Measurements from ENCODE around the gene GPRIN2.

GPRIN2 gene

DNA sequence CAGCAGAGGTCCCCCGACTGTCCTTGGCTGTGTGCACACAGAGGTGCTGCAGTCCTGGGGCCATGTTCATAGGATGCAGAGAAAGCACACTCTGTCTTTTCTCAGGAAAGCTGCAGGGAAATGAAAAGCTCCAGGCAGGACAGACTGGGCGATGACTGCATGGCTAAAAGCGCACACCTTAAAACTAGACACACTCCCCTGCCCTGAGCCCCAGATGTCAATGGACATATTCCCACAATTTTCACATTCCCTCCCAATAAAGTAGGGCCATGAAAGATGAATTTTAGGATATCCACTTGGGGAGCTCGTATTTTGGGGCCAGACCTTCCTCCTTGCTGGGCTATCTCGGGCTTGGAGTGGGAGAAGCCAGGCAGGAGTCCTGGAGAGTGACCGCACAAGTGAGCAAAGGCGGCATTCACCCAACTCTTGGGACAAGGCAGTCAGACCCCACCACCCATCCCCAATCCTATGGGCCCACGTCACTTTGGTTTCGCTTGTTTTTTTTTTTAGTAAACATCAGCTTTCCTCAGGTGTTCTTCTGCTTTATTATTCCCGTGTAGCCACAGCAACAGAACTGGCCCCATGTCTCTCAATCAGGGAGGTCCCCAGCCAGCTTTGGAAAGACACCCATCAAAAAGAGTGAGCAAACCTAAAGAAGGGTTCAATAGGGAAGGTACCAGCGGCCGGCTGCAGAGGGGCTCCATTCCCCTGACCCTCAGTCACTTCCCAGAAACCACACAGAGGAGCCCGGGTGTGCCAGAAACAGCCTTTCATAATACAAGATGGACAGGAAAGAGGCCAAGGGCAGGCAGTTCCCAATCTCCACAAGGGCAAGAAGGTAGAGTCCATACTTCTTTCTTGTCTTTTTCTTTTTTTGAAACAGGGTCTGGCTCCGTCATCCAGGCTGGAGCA lies 12.7 kb downstream of the GPRIN2 start:
- no peaks in the 10 kb centered on the region for H3K79me2 ChIP-seq (ENCODE audit: insufficient read depth, low read length)
- H3K27me3 ChIP-seq (ENCODE audit: low read length), result no peaks in the 10 kb centered on the region
- H4K20me1 ChIP-seq (ENCODE audit: low read depth, low read length), result no peaks in the 10 kb centered on the region
- H3K9me3 ChIP-seq (ENCODE audit: insufficient read depth, low read length), result no peaks in the 10 kb centered on the region
- no peaks in the 10 kb centered on the region for H3K9me2 ChIP-seq (replicated peaks; ENCODE audit: insufficient read depth, low read length)
- no peak overlapping the region for H3K4me3 ChIP-seq (ENCODE audit: insufficient read depth, low read length, poor library complexity, severe bottlenecking)
- TF ChIP-seq, protein P1, sequence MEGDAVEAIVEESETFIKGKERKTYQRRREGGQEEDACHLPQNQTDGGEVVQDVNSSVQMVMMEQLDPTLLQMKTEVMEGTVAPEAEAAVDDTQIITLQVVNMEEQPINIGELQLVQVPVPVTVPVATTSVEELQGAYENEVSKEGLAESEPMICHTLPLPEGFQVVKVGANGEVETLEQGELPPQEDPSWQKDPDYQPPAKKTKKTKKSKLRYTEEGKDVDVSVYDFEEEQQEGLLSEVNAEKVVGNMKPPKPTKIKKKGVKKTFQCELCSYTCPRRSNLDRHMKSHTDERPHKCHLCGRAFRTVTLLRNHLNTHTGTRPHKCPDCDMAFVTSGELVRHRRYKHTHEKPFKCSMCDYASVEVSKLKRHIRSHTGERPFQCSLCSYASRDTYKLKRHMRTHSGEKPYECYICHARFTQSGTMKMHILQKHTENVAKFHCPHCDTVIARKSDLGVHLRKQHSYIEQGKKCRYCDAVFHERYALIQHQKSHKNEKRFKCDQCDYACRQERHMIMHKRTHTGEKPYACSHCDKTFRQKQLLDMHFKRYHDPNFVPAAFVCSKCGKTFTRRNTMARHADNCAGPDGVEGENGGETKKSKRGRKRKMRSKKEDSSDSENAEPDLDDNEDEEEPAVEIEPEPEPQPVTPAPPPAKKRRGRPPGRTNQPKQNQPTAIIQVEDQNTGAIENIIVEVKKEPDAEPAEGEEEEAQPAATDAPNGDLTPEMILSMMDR (IDR thresholded peaks at IDR 0.05; ENCODE audit: insufficient read depth, low read length, poor library complexity, severe bottlenecking), result no peak
- no peak for TF ChIP-seq EZH2phosphoT487 (conservative IDR thresholded peaks at IDR 0.05; ENCODE audit: low read length)
- H3K27ac ChIP-seq (ENCODE audit: low read depth, low read length), result no peak overlapping the region
- H2AFZ ChIP-seq (ENCODE audit: low read depth, low read length, severe bottlenecking), result no peak overlapping the region
- no peaks in the 10 kb centered on the region for H3K36me3 ChIP-seq (ENCODE audit: low read length)
- H3K9ac ChIP-seq (ENCODE audit: low read length), result no peak overlapping the region
- H3F3A ChIP-seq (ENCODE audit: insufficient read depth), result no peaks in the 10 kb centered on the region
- H3K4me2 ChIP-seq (ENCODE audit: low read depth, low read length, poor library complexity, severe bottlenecking), result no peak overlapping the region

DNA sequence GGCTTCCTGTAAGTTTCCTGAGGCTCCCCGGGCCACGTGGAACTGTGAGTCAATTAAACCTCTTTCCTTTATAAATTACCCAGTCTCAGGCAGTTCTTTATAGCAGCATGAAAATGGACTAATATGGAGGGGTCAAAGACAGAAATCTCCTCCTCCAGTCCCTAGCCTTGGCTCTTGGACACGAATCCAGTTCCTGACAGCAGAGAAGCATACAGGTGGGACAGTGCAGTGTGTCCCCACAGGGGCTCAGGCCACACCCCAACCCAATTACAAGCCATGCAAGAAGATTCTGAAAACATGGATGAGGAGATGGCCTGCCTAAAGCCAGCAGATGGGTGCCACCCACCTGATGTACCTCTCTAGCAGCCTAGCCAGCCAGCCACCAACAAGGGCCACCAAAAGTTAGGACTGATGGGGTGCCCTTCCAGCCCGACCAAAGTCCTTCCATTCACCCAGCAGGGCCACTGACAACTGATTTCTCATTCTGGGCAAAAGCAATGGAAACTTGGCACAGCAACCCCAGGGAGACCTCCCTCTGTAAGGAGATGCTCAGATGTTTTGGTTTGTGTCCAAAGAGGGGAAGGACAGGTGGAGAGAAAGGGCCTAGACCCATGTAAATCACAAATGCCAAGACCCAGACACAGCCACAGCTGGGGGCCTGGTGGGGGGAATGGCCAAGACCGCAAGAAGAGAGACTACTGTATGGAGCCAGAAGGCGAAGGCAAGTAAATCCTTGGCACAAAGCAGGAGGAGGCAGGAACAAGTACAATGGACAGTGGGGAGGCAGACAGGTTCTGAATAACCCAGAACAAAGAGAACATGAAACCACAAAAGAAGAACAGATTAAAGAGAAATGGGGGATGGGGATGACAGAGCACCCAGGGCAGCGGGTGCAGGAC lies 13.6 kb downstream of the GPRIN2 start:
- TF ChIP-seq, protein P1 (IDR thresholded peaks at IDR 0.05; ENCODE audit: insufficient read depth, low read length, poor library complexity, severe bottlenecking), result no peak
- TF ChIP-seq EZH2phosphoT487 (conservative IDR thresholded peaks at IDR 0.05; ENCODE audit: low read length), result no peak
- no peaks in the 10 kb centered on the region for H3K9me2 ChIP-seq (replicated peaks; ENCODE audit: insufficient read depth, low read length)
- no peaks in the 10 kb centered on the region for H3K79me2 ChIP-seq (ENCODE audit: insufficient read depth, low read length)
- no peaks in the 10 kb centered on the region for H4K20me1 ChIP-seq (ENCODE audit: low read depth, low read length)
- H3K9ac ChIP-seq (ENCODE audit: low read length), result no peak overlapping the region
- H3F3A ChIP-seq (ENCODE audit: insufficient read depth), result no peaks in the 10 kb centered on the region
- H3K9me3 ChIP-seq (ENCODE audit: insufficient read depth, low read length), result no peaks in the 10 kb centered on the region
- no peak overlapping the region for H2AFZ ChIP-seq (ENCODE audit: low read depth, low read length, severe bottlenecking)
- H3K27me3 ChIP-seq (ENCODE audit: low read length), result 0 out of 2 replicates have a peak, but pooled peaks cover 3% of the 10 kb centered on the region
- no peak overlapping the region for H3K27ac ChIP-seq (ENCODE audit: low read depth, low read length)
- no peaks in the 10 kb centered on the region for H3K36me3 ChIP-seq (ENCODE audit: low read length)
- H3K4me2 ChIP-seq (ENCODE audit: low read depth, low read length, poor library complexity, severe bottlenecking), result no peak overlapping the region
- no peak overlapping the region for H3K4me3 ChIP-seq (ENCODE audit: insufficient read depth, low read length, poor library complexity, severe bottlenecking)

DNA sequence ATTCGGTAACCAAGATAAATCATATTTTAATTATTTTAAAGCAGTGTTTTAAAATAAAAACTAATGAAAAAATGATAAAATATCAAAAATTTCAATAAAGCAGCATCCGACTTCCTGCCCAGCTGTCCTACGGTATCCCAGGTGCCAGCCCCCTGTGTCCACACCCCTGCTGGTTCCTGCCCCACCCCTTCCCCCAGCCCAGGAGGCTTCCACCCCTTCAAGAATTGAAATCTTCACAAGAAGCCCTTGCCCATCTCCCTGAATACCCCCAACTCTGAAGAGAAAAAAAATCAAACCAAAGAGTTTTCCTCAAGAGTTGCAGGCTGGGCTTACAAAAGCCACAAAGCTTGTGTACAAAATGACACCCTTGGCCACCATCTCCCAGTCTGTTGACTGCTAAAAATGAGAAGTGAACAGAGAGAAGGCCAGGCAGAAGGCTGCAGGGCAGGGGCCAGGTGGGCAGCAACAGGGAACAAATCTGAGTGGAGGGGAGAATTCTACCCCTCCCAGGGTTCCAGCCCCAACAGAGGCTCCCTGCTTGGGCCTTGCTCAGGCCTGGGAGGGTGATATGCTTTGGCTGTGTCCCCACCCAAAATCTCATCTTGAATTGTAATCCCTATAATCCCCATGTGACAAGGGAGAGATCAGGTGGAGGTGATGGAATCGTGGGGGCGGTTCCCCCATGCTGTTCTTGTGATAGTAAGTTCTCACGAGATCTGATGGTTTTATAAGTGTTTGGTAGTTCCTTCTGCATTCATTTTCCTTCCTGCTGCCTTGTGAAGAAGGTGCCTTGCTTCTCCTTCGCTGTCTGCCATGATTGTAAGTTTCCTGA lies 14.5 kb downstream of the GPRIN2 start:
- Histone ChIP-seq H3K9ac (ENCODE audit: low read length) (no peak overlapping the region), H3K27me3 (ENCODE audit: low read length) (0 out of 2 replicates have a peak, but pooled peaks cover 3% of the 10 kb centered on the region), H3K4me3 (ENCODE audit: insufficient read depth, low read length, poor library complexity, severe bottlenecking) (no peak overlapping the region), H3K4me2 (ENCODE audit: low read depth, low read length, poor library complexity, severe bottlenecking) (no peak overlapping the region), H3K36me3 (ENCODE audit: low read length) (no peaks in the 10 kb centered on the region), H4K20me1 (ENCODE audit: low read depth, low read length) (no peaks in the 10 kb centered on the region), H3F3A (ENCODE audit: insufficient read depth) (no peaks in the 10 kb centered on the region), H3K9me3 (ENCODE audit: insufficient read depth, low read length) (no peaks in the 10 kb centered on the region), H3K79me2 (ENCODE audit: insufficient read depth, low read length) (no peaks in the 10 kb centered on the region), H3K9me2 (replicated peaks; ENCODE audit: insufficient read depth, low read length) (no peaks in the 10 kb centered on the region), H2AFZ (ENCODE audit: low read depth, low read length, severe bottlenecking) (no peak overlapping the region), H3K27ac (ENCODE audit: low read depth, low read length) (no peak overlapping the region)
- TF ChIP-seq, protein P1 (IDR thresholded peaks at IDR 0.05; ENCODE audit: insufficient read depth, low read length, poor library complexity, severe bottlenecking), result no peak
- TF ChIP-seq EZH2phosphoT487 (conservative IDR thresholded peaks at IDR 0.05; ENCODE audit: low read length), result no peak

Measured in SU-DHL-6 (cell line).